Endothelial cell of umbilical vein (primary cell): Measurements from ENCODE around the gene SLC12A5. TPM values are rescaled to one million over a fixed set of nuclear protein-coding genes. Genes with fewer than 3 reads are reported as not detected.

ENCODE experiments used
- BruUV-seq: library from RNA; stranded (reverse); fragments of 400-500 nt; replicated peaks from 2 replicates; lab custom pipeline; 2021; lab: Mats Ljungman, UMichigan
- CTCF ChIA-PET: fragments of 300-600, 350-600 bp; sonication (Branson Sonifier 250); formaldehyde crosslinking; loops from one replicate; lab custom pipeline; 2021; ENCODE audit warnings: antibody characterized with exemption, inconsistent platforms; lab: Charles Lee
- POLR2A ChIA-PET: fragments of 300-600, 350-600 bp; sonication (Branson Sonifier 250); formaldehyde crosslinking; loops from one replicate; lab custom pipeline; 2021; ENCODE audit warnings: antibody characterized with exemption, inconsistent platforms; lab: Charles Lee
- DNase-seq: peaks from one replicate; pipeline ENCODE4 v3.0.0-alpha.2; 2011; ENCODE audit warnings: low read depth, low spot score
- FAIRE-seq: peaks from 2 replicates; lab custom pipeline; 2011; peaks lifted over from hg19 to GRCh38; lab: Jason Lieb, UNC
- H2AFZ ChIP-seq: 2 replicates; pipeline ENCODE4 v1.6.0; 2012; ENCODE audit warnings: low read depth, low read length, control low read depth, inconsistent platforms
- H3K27ac ChIP-seq: 2 replicates; pipeline ENCODE4 v1.5.1; 2011; ENCODE audit warnings: low read depth, mild to moderate bottlenecking, control low read depth, low read length, moderate library complexity; ENCODE audit not compliant: insufficient read depth
- H3K27me3 ChIP-seq, 2 experiments: 2 replicates each; pipeline versions ENCODE4 v1.6.0 to v1.6.1; 2011; ENCODE audit warnings: low read length in 2 of 2, mixed read lengths in 1 of 2; ENCODE audit not compliant: control insufficient read depth in 2 of 2, insufficient read depth in 2 of 2
- H3K36me3 ChIP-seq, 2 experiments: 2 replicates in 1 of 2; 3 replicates in 1 of 2; pipeline ENCODE4 v1.5.1; 2011; ENCODE audit warnings: low read length in 2 of 2, mild to moderate bottlenecking in 1 of 2, moderate library complexity in 1 of 2; ENCODE audit not compliant: control insufficient read depth in 2 of 2, insufficient read depth in 2 of 2; ENCODE audit errors: extremely low read depth in 1 of 2
- H3K4me1 ChIP-seq: 3 replicates; pipeline ENCODE4 v1.5.1; 2011; ENCODE audit warnings: mild to moderate bottlenecking, low read length; ENCODE audit not compliant: control insufficient read depth, insufficient read depth; ENCODE audit errors: extremely low read depth
- H3K4me2 ChIP-seq: 2 replicates; pipeline ENCODE4 v1.6.1; 2011; ENCODE audit warnings: low read length, control low read depth, mixed read lengths; ENCODE audit not compliant: insufficient read depth
- H3K4me3 ChIP-seq, 3 experiments: fragments of 200-600 bp in 1 of 3; sonication (generic), shearing (Covaris generic) in 1 of 3; replicated peaks in 1 of 3; 2 replicates each; pipeline ENCODE4 v1.5.1; 2011 to 2016; ENCODE audit warnings: control low read depth in 3 of 3, low read length in 3 of 3, mild to moderate bottlenecking in 2 of 3, inconsistent platforms in 1 of 3, low read depth in 1 of 3, moderate library complexity in 1 of 3; ENCODE audit not compliant: insufficient read depth in 1 of 3
- H3K79me2 ChIP-seq: 2 replicates; pipeline ENCODE4 v1.6.0; 2012; ENCODE audit warnings: low read length, inconsistent platforms; ENCODE audit not compliant: control insufficient read depth, insufficient read depth
- H3K9ac ChIP-seq: replicated peaks from 2 replicates; pipeline ENCODE3; 2011; ENCODE audit warnings: low read length, control low read depth; ENCODE audit not compliant: insufficient read depth; ENCODE audit errors: extremely low read depth
- H3K9me1 ChIP-seq: replicated peaks from 3 replicates; pipeline ENCODE4 v1.6.0; 2011; ENCODE audit warnings: mild to moderate bottlenecking, low read length; ENCODE audit not compliant: control insufficient read depth, insufficient read depth; ENCODE audit errors: extremely low read depth
- H3K9me3 ChIP-seq: replicated peaks from 2 replicates; pipeline ENCODE4 v1.5.1; 2012; ENCODE audit warnings: low read length, inconsistent platforms; ENCODE audit not compliant: control insufficient read depth, insufficient read depth
- H4K20me1 ChIP-seq: replicated peaks from 2 replicates; pipeline ENCODE3; 2011; ENCODE audit warnings: mild to moderate bottlenecking, low read length; ENCODE audit not compliant: control insufficient read depth, insufficient read depth; ENCODE audit errors: extremely low read depth
- CTCF ChIP-seq, 2 donors: IDR thresholded peaks; 1 replicate in 1 of 2; 2 replicates in 1 of 2; pipeline ENCODE4 v1.5.1; 2011; ENCODE audit warnings: low read length in 2 of 2, mild to moderate bottlenecking in 2 of 2, moderate library complexity in 2 of 2, control low read depth in 1 of 2, inconsistent platforms in 1 of 2, low read depth in 1 of 2; ENCODE audit not compliant: insufficient read depth in 1 of 2; ENCODE audit errors: extremely low read depth in 1 of 2
- EZH2 ChIP-seq: IDR thresholded peaks from 2 replicates; pipeline ENCODE4 v1.6.1; 2012; ENCODE audit warnings: borderline replicate concordance, low read depth, mild to moderate bottlenecking, moderate library complexity, low read length, inconsistent platforms; ENCODE audit not compliant: severe bottlenecking
- FOS ChIP-seq: IDR thresholded peaks from 2 replicates; pipeline ENCODE4 v1.6.1; 2011; ENCODE audit warnings: mild to moderate bottlenecking, low read length, moderate library complexity, borderline replicate concordance; ENCODE audit not compliant: insufficient read depth
- GATA2 ChIP-seq: IDR thresholded peaks from 2 replicates; pipeline ENCODE4 v1.7.0; 2011; ENCODE audit warnings: low read depth, mild to moderate bottlenecking, moderate library complexity, mixed read lengths, low read length; ENCODE audit not compliant: insufficient read length, insufficient read depth
- JUN ChIP-seq: IDR thresholded peaks from 2 replicates; pipeline ENCODE4 v1.6.1; 2011; ENCODE audit warnings: borderline replicate concordance, low read depth; ENCODE audit not compliant: insufficient read length, insufficient read depth
- MAX ChIP-seq: IDR thresholded peaks from 2 replicates; pipeline ENCODE4 v1.6.1; 2011; ENCODE audit not compliant: insufficient read depth, insufficient read length
- MYC ChIP-seq: IDR thresholded peaks from one replicate; pipeline ENCODE4 v1.6.1; 2011; ENCODE audit warnings: mild to moderate bottlenecking, low read depth, low read length
- POLR2A ChIP-seq: IDR thresholded peaks from 2 replicates; pipeline ENCODE4 v1.6.1; 2012; ENCODE audit warnings: low read depth, mild to moderate bottlenecking, control low read depth, low read length
- POLR2AphosphoS5 ChIP-seq: IDR thresholded peaks from 2 replicates; pipeline ENCODE4 v1.6.1; 2012; ENCODE audit warnings: low read depth, mild to moderate bottlenecking, control low read depth, low read length, moderate library complexity; ENCODE audit not compliant: insufficient read depth
- dilution Hi-C: fragments of 300-500 bp; cut with MboI; formaldehyde crosslinking; loops from one replicate; pipeline ENCODE4 v1.15.0; 2019; ENCODE audit warnings: low sequenced_read_pairs; ENCODE audit not compliant: extremely low pct_ligation_motif_present
- intact Hi-C: fragments of 100-400 bp; cut with micrococcal nuclease; formaldehyde crosslinking; loops from one replicate; pipeline ENCODE4 v1.10.0; 2022
- polyA plus RNA-seq, 4 experiments: library from polyadenylated mRNA; depleted of rRNA in 3 of 4; stranded (reverse) in 3 of 4; unstranded in 1 of 4; fragments of >200 nt; gene quantifications; 2 replicates each; pipeline versions ENCODE4 v1.2.1 to v1.2.3, GENCODE V29; 2011 to 2012; ENCODE audit warnings: missing spikeins in 1 of 4
- total RNA-seq: library from RNA; stranded (reverse); gene quantifications from 2 replicates; pipeline ENCODE4 v1.2.3, GENCODE V29; 2021

SLC12A5 gene
- total and polyA plus RNA-seq, 2 donors (not counting 3 experiments of a cell fraction or from before 2014, with no cell fraction given), result 1.6 to 2.3 TPM

GRCh38 chr20:46070215-46070900 is 41.3 kb downstream of the SLC12A5 start:
- Histone ChIP-seq H3K27me3 (no peaks in the 10 kb centered on the region), H3K79me2 (no peaks in the 10 kb centered on the region), H2AFZ (no peak overlapping the region), H3K9ac (no peak overlapping the region), H4K20me1 (no peaks in the 10 kb centered on the region), H3K36me3 (peaks cover 21 to 28% of the 10 kb centered on the region in 2 experiments), H3K9me3 (no peaks in the 10 kb centered on the region), H3K4me1 (no peaks in the 10 kb centered on the region), H3K27ac (no peak overlapping the region), H3K4me3 (no peak overlapping the region), H3K9me1 (no peaks in the 10 kb centered on the region), H3K4me2 (no peak overlapping the region)
- no TSS peak for BruUV-seq
- dilution Hi-C loops (no loop called here), intact Hi-C loops (no loop called here)
- FAIRE-seq, result no peak
- TF ChIP-seq POLR2AphosphoS5 (no peak), EZH2 (no peak), POLR2A (no peak), JUN (no peak), GATA2 (no peak), FOS (no peak)
- ChIA-PET POLR2A (no interaction called here), CTCF (no interaction called here)
- DNase-seq, result no peak

- Histone ChIP-seq H3K4me1 (no peaks in the 10 kb centered on the region), H4K20me1 (no peaks in the 10 kb centered on the region), H3K4me3 (no peak overlapping the region), H3K9me3 (no peaks in the 10 kb centered on the region), H2AFZ (no peak overlapping the region), H3K27me3 (no peaks in the 10 kb centered on the region), H3K4me2 (no peak overlapping the region), H3K36me3 (peaks cover 16 to 20% of the 10 kb centered on the region in 2 experiments), H3K27ac (no peak overlapping the region), H3K79me2 (no peaks in the 10 kb centered on the region), H3K9ac (no peak overlapping the region), H3K9me1 (no peaks in the 10 kb centered on the region)
- intact Hi-C loops, result no loop called here
- dilution Hi-C loops, result no loop called here
- FAIRE-seq (no peak), DNase-seq (no peak)
- no peak for TF ChIP-seq MYC
- TF ChIP-seq FOS, result no peak
- TF ChIP-seq CTCF (IDR thresholded peaks at IDR 0.05; ENCODE audit: extremely low read depth in 1 of 2, insufficient read depth in 1 of 2, low read depth in 1 of 2, low read length in 2 of 2), result no peak
- TF ChIP-seq POLR2A, result no peak
- TF ChIP-seq EZH2, result no peak
- no peak for TF ChIP-seq POLR2AphosphoS5
- TF ChIP-seq MAX, result no peak
- TF ChIP-seq JUN, result no peak
- no peak for TF ChIP-seq GATA2
- ChIA-PET CTCF (no interaction called here), POLR2A (no interaction called here)
- BruUV-seq, result no TSS peak
Observed at GRCh38 chr20:46071573-46071972, 42.6 kb downstream of the SLC12A5 start.
